H54 (cell line): ENCODE data around the gene ZBTB20.

ENCODE experiments used
- DNase-seq: peaks from one replicate; pipeline ENCODE4 v3.0.0; 2011; ENCODE audit warnings: low spot score, mixed read lengths; ENCODE audit not compliant: insufficient read length
- FAIRE-seq: peaks from 3 replicates; lab custom pipeline; 2011; peaks lifted over from hg19 to GRCh38; lab: Jason Lieb, UNC
- POLR2A ChIP-seq: IDR thresholded peaks from 2 replicates; pipeline ENCODE4 v1.6.1; 2011; ENCODE audit warnings: low read depth, mild to moderate bottlenecking, low read length

Gene ZBTB20

GRCh38 chr3:115089481-115089880 lies 57.6 kb downstream of the ZBTB20 start:
- FAIRE-seq (no peak), DNase-seq (no peak)
- TF ChIP-seq POLR2A: no peak

DNA sequence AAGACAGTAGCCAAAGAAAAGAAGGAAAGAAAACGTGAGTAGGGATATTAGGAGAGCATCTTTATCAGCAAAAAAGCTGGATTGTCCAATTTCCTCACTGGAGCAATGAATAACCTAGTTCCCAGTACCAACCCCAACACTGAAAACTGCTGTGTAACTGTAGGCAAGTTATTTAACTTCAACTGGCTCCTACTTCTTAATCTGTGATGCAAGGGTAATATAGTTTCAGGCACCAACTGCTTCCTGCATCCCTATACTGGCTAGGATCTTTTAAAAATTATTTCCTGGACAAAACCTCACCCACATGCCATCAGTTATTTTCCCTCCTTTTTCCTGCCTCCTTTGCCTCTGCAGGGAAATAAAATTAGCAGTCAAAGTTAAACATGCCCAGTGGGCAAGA lies 59.6 kb downstream of the ZBTB20 start:
- DNase-seq (no peak), FAIRE-seq (no peak)
- no peak for TF ChIP-seq POLR2A

- TF ChIP-seq POLR2A: no peak
- FAIRE-seq (no peak), DNase-seq (no peak)
Measured at GRCh38 chr3:115086344-115086743, 60.7 kb downstream of the ZBTB20 start.

DNA sequence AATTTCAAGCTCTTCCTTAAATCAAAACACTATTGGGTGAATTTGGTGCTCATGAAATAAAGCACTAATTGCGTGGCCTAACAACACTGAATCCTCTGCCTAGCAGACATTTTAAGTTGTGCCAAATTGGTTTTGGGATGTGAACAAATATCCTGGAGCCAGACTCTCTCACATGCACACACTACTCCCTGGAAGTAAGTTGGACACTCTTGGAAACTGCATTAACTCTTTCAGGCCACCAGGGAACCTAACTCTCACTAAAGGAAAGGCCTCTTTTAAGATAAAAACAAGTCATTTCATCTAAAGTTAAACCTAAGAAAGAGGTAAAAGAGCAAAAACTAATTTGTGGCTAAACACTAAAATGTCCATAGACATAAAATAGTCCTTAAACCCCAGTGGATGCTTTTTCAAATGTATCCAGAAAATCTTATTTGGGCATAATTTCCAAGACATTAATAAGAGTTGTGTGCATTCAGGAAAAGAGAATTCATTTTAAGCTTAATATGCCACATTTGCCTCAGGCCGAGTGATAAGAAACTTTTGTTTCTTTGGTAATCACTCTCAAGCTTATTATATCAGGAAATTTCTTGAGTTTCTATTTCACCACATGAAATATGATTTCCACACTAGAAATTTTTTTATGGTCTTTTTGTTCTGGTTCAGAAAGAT lies 61.8 kb downstream of the ZBTB20 start:
- FAIRE-seq (no peak), DNase-seq (no peak)
- TF ChIP-seq POLR2A: no peak

DNA sequence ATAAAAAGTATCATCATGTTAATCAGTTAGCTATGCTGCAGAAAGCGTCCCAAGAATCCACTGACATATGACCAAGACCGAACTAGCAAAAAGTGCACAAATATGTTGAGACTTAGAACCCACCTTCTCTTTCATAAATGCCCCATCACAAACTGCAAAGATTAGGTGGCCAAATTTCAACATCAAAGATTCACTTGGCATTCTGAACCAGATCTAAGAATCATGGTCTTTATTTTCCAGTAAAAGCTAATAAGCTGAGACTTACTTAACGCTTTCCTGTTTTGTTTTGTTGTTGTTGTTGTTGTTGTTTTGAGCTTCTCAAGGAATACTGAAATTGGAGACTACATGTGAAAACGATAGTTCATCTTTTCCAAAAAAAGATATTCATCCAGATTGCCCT lies 62.4 kb downstream of the ZBTB20 start:
- TF ChIP-seq POLR2A: no peak
- no peak for FAIRE-seq
- DNase-seq: no peak

- FAIRE-seq (peak; percentile 36), DNase-seq (no peak)
- no peak for TF ChIP-seq POLR2A
Measured at GRCh38 chr3:115082260-115082659, 64.8 kb downstream of the ZBTB20 start.

DNA sequence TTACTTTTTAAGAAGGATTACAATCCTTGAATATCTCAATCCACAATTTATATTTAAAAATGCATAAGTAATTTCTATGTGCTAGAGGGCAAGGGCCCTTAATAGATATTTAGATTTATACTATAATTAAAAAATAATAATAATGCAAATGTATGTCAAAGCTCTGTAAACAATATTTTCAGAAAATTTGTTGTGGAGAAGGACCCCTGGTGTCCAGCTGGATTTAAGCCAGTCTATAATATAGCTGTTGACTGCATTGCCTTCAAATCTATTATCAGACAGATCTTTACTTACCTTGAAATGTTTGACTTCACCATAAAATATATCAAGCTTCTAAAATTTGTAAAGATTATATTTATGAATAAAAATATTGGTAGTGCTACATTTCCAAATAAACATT lies 65.6 kb downstream of the ZBTB20 start:
- FAIRE-seq (no peak), DNase-seq (no peak)
- TF ChIP-seq POLR2A: no peak

- FAIRE-seq: no peak
Measured at GRCh38 chr3:115077501-115078250, 69.4 kb downstream of the ZBTB20 start.

GRCh38 chr3:115074502-115074901 lies 72.6 kb downstream of the ZBTB20 start:
- DNase-seq (no peak), FAIRE-seq (no peak)
- TF ChIP-seq POLR2A: no peak

More at GRCh38 chr3:115077501-115078250, 69.4 kb downstream of the ZBTB20 start:
- no peak for DNase-seq
- no peak for TF ChIP-seq POLR2A

GRCh38 chr3:115072265-115073021 lies 74.6 kb downstream of the ZBTB20 start:
- no peak for TF ChIP-seq POLR2A
- no peak for DNase-seq
- peak; percentile 36 for FAIRE-seq

GRCh38 chr3:115071601-115072000 lies 75.5 kb downstream of the ZBTB20 start:
- DNase-seq (no peak), FAIRE-seq (peak; percentile 84)
- no peak for TF ChIP-seq POLR2A

DNA sequence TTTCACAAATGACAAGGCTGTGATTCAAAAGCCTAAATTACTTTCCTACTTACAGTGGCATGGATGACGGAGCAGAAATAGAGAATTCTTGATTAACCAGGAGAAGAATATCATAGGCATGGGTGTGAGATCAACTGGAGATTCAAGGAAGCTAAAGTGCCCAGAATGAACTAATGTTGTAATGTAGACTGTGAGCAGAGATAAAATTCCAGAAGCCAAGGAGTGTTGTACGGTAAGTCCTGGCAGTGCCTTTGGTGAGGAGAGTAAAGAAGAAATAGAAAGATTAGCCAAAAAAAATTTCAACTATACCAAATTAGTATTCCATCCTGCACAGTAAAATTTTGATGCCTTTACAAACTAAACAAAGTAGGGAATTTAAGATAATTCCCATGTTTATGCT lies 75.9 kb downstream of the ZBTB20 start:
- no peak for FAIRE-seq
- no peak for TF ChIP-seq POLR2A
- DNase-seq: no peak

- DNase-seq (no peak), FAIRE-seq (peak; percentile 82)
- TF ChIP-seq POLR2A: no peak
Measured at GRCh38 chr3:115068799-115069198, 78.3 kb downstream of the ZBTB20 start.

GRCh38 chr3:115062412-115062956 lies 84.6 kb downstream of the ZBTB20 start:
- FAIRE-seq (peak; percentile 48), DNase-seq (no peak)
- no peak for TF ChIP-seq POLR2A
